NCI-H1417 treated with DMSO at 0.1 percent for 48 hours (cell line): ENCODE results near the gene TRIM15.
A peak's percentile ranks its signal among the peaks of the same experiment; 100 is the strongest.
"Not testable (repeated sequence)": the region's sequence is repeated elsewhere in the genome, so short reads cannot be mapped to it uniquely, and the experiment has no call there.

ENCODE experiments used
- DNase-seq: peaks from one replicate; lab custom pipeline; 2025; lab: John Stamatoyannopoulos, UW

TRIM15 gene

GRCh38 chr6:30198166-30199084, 35.1 kb downstream of the TRIM15 start:
- no peak for DNase-seq

- no peak for DNase-seq
Measured at GRCh38 chr6:30200551-30201281, 37.4 kb downstream of the TRIM15 start.

GRCh38 chr6:30202366-30202765, 39.0 kb downstream of the TRIM15 start:
- no peak for DNase-seq

DNA sequence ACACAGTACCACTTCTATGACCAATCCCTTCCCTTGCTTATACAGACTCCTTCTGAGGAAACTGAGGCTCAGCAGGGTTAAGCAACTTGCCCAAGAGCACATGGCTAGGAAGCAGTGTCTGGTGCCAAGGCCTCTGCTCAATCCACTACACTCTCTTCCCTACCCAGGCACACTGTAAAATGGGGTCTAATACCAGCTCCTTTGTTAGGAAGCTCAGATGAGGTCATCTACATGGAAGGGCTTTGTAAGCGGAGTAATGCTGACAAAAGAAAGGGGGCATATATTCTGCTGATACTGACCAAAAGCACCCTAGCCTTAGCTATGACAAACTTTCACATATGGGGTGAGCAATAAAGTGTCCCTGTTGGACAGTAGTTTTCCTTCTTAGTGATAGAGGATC, 40.8 kb downstream of the TRIM15 start:
- DNase-seq, result no peak

GRCh38 chr6:30206152-30206551, 42.8 kb downstream of the TRIM15 start:
- no peak for DNase-seq

DNA sequence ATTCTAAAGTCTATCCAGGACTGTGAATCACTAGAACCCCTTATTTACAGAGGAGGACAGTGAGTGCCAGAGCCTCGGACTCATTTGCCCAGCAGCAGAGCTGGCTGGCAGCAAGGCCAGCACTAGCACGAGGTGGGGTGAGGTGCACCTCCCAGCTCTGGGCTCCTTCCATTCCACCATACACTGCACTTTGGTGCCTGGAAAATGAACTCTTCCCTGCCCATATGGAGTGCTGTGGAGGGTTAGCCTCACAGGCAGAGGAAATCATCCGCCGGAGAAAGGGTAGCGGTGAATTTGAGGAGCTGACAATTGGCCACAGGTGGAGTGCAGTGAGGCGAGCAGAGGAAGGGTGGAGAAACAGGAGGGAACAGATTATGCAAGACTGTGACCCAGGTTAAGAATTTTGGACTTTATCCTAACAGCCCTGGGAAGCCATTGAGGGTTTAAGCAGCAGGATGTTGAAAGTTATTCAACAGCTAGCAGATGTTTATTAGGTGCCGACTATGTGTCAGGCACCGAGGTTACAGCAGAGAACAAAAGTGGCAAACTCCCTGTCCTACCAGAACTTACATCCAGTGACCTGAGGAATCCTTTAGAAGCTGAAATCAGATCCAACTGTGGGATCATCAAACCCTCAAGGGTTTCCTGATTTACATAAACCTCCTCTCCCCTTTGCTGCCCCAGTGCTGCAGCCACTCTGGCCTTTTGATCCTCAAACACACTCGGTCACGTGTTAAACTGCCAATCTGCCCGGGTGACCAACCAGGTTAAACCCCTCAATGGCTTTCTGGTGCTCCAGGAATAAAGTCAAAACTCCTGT, 43.7 kb downstream of the TRIM15 start:
- DNase-seq, result no peak

DNA sequence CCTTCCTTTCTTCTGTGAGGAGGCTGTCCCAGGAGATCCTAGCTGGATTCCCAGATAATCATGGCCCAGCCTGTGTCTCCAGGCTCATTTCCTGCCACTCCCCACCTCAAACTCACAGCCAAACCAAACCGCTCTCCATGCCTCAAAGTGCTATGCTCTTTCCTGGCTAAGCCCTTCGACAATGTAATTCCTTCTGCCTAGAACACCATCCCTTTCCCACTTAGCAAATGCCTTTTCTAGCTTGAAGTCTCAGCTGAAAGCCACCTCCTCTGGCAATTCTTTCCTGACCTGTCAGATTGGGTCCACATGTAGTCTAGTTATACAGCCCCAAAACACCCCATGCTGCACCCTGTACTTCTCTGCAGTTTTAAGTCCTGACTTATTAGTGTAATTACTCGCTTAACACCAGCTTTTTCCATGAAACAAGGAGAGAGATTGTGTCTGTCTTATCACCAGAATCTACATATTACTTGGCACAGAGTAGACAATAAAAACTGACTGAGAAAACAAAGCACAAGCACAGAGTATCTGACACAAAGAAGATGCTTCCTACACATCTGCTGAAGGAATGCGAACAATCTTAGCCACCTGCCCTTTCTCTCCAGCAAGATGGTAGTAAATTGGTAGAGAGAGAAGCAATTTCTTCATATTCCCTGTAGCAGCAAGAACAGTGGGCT, 44.4 kb downstream of the TRIM15 start:
- no peak for DNase-seq

DNA sequence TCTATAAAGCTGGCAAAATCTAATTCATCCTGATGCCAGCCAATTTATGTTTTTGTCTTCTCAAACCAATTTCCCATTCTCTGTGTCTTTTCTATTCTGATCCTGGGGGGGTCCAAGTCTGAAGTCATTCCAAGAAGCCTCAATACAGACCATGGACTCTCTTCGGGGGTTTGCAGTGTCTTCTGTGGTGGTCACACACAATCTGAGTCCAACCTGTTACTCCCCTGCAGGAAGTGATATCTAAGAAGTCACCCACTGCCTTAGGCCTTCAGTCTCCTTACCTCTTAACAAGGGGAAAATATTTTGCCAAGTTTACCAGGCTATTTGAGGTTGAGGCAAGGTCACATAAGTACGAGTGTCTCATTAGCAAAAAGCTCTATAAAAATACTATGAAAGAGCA, 48.0 kb downstream of the TRIM15 start:
- no peak for DNase-seq

DNA sequence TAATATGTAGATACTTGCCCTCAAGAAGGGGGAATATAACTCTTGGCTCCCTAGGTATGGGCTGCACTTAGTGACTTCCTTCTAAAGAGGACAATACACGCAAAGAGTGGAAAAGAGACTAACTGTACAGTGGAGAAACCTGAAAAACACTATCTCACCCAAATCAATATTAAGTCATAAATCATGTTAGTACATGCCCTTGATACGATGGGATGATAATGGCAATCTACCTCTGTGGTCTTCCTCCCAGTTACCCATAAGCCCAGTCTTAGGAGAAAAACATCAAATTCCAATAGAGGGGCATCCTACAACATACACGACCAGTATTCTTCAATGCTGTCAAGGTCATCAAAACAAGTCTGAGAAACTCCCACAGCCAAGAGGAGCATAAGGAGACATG, 48.6 kb downstream of the TRIM15 start:
- DNase-seq, result no peak

DNA sequence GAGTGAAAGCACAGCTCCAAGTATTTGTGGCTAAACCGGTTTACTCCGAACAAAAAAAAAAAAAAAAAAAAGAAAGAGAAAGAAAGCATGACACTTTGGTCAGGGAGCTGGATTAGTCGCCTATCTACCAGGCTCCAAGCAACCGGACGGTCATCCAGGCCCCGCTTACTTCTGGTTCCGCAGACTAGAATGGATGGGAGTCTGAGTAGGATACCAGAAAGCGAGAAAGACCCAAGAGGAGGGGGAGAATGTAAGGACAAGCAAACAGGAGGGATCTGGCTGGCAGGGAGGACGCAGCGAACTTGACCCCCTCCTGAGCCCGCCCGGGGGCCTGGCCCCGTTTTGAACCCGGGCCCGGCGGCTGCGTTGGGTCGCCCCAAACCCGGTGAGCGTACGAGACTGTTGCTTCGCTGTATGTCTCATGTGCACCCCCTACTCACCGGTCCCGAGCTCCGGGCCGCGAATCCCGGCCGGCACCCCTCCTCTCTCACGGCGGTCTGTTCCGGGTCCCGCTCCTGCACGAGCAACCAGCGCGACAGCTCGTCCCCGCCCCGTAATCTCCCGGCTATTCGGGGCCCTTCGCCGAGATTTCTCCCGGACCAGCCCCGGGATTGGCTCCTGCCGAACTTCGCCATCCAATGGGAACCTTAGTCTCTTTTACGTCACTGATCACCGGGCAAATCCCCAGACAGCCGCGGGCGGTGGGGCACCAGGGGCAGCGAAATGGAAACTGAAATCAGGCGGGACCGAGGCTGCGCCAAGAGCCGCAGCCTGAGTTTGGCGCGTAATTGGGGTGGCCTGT, 49.7 kb downstream of the TRIM15 start, which contains the start of gene TRIM26:
TRIM26 (minus strand) TSS at position 542 of the 802 bp plus-strand sequence. CDS start 14,303 bp downstream, outside the sequence.
- peak; percentile 82 for DNase-seq

DNA sequence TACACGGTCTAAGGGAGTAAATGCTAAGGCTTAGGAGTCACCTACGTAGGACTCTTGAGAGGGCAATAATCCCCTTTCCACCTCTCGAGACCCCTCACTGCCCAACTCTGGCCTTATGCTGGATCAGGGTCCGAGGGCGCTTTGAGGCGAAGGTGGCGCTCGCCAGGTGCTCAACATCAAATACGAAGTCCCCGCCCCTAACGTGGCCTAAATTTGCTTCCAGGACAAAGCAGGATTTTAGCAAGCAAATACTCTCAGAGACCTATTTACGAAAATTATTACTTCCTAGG, 50.3 kb downstream of the TRIM15 start:
- DNase-seq, result no peak

DNA sequence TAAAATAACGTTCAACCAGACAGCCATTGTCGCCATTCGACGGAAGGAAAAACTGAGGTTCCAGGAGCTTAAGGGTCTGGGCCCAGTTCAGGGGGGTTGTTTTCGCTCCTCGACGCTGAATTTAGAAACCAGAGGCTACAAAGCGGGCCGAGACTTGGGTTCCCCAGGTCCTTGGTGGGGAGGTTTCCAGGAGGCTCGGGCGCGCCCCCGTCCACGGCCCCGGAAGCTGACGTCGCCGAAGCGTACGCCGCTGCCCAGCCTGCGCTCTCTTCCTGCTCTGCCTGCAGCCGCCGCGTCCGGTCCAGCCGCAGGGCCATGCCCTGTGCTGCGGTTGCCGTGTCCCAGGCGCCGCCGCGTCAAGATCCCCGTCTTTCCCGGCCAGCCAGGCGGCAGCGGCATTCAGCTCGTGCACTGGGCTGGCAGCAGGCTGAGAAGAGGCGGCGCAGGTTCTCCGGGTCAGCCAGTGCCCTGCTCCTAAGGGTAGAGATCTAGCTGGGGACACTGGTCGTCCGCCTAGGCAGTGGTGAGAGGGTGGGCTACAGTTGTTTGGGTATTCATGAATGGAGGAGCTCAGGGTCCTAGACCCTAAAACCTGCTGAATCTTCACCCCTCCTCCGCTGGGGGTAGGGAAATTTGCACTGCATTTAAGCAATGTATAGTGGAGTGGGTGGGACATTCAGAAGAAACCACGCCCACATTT, 50.8 kb downstream of the TRIM15 start:
- peak; percentile 19 for DNase-seq

DNA sequence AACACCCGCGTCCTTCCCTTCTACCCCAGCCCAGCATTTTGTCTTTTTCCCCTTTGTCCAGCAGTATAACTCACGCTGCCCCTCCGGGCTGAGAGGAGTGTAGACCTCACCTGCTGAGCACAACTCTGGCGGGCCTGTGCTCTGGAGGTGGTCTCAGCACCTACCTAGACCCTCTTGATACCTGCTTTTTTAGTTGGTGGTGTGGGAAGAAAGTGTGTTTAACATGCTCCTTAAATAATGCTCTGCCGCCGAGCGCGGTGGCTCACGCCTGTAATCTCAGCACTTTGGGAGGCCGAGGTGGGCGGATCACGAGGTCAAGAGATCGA, 51.3 kb downstream of the TRIM15 start:
- no peak for DNase-seq

GRCh38 chr6:30216096-30216495, 52.8 kb downstream of the TRIM15 start:
- DNase-seq, result no peak

DNA sequence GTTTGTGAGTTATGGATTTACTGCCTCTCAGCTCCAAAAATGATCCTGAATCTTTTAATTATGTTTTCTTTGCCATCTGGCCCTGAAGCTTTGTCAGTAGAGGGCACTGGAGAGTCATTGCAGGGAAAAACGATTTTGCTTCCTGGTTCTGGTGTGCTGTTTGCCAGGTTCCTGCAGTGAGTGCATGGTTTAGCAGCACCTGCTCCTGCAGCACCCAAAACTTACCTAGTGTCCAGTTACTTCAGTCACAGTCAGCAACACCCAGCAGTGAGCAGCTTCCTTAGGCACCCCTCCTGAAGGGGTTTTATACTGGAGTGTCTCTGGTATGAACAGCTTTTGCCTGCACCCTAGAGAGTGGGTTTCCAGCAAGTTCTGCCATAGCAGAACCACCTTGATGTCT, 55.9 kb downstream of the TRIM15 start:
- DNase-seq, result peak; percentile 1

DNA sequence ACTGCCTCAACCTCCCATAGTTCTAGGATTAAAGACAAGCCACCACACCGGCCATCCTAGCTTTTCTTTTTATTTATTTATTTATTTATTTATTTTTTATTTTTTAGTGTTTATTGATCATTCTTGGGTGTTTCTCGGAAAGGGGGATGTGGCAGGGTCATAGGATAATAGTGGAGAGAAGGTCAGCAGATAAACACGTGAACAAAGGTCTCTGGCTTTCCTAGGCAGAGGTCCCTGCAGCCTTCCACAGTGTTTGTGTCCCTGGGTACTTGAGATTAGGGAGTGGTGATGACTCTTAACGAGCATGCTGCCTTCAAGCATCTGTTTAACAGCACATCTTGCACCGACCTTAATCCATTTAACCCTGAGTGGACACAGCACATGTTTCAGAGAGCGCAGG, 58.0 kb downstream of the TRIM15 start:
- not testable (repeated sequence) for DNase-seq

GRCh38 chr6:30221956-30222355, 58.6 kb downstream of the TRIM15 start:
- not testable (repeated sequence) for DNase-seq
